GM23338 (cell line): ENCODE measurements around the gene KCNK16.

ENCODE experiments used
- CREB1 ChIP-seq: fragments of 250-450 bp; sonication (Bioruptor Pico); IDR thresholded peaks from 2 replicates; pipeline ENCODE4 v1.5.0; 2020; ENCODE audit warnings: low read depth, mild to moderate bottlenecking, moderate library complexity
- EZH2 ChIP-seq: fragments of 200-600 bp; sonication (generic); IDR thresholded peaks from one replicate; pipeline ENCODE4 v1.8.0; 2017; ENCODE audit warnings: antibody characterized with exemption, mild to moderate bottlenecking, low read depth; ENCODE audit not compliant: unreplicated experiment
- EZH2phosphoT487 ChIP-seq: fragments of 200-600 bp; sonication (generic); IDR thresholded peaks from one replicate; pipeline ENCODE4 v1.8.1; 2018; ENCODE audit warnings: antibody characterized with exemption; ENCODE audit not compliant: unreplicated experiment
- JUNB ChIP-seq: IDR thresholded peaks from one replicate; pipeline ENCODE4 v1.6.1; 2016; ENCODE audit warnings: antibody characterized with exemption; ENCODE audit not compliant: unreplicated experiment
- NANOG ChIP-seq: IDR thresholded peaks from 2 replicates; pipeline ENCODE4 v1.6.1; 2016; ENCODE audit warnings: antibody characterized with exemption, borderline replicate concordance
- POLR2AphosphoS5 ChIP-seq: IDR thresholded peaks from 2 replicates; pipeline ENCODE4 v1.6.1; 2016; ENCODE audit warnings: antibody characterized with exemption, low read depth
- STAT1 ChIP-seq: IDR thresholded peaks from one replicate; pipeline ENCODE4 v1.6.1; 2016; ENCODE audit warnings: antibody characterized with exemption; ENCODE audit not compliant: unreplicated experiment
- ZNF114 ChIP-seq: fragments of 250-450 bp; sonication (Bioruptor Pico); IDR thresholded peaks from 2 replicates; pipeline ENCODE4 v1.5.0; 2020; ENCODE audit warnings: mild to moderate bottlenecking, moderate library complexity
- TF ChIP-seq, protein P1 (sequence below), 2 experiments: fragments of 200-600 bp in 1 of 2; sonication (generic) in 1 of 2; conservative IDR thresholded peaks; 2 replicates each; pipeline versions ENCODE4 v1.5.1 to v1.6.1; 2016 to 2017; ENCODE audit warnings: antibody characterized with exemption in 2 of 2, low read depth in 2 of 2, mild to moderate bottlenecking in 2 of 2, moderate library complexity in 1 of 2
- TF ChIP-seq, protein P2 (sequence below): IDR thresholded peaks from one replicate; pipeline ENCODE4 v1.6.1; 2018; ENCODE audit warnings: antibody characterized with exemption; ENCODE audit not compliant: unreplicated experiment
- TF ChIP-seq, protein P3 (sequence below): IDR thresholded peaks from 2 replicates; pipeline ENCODE4 v1.6.1; 2016; ENCODE audit warnings: antibody characterized with exemption
- TF ChIP-seq, protein P4 (sequence below): fragments of 250-450 bp; sonication (Bioruptor Pico); IDR thresholded peaks from 2 replicates; pipeline ENCODE4 v1.5.0; 2020; ENCODE audit warnings: mild to moderate bottlenecking, moderate library complexity

DNA sequence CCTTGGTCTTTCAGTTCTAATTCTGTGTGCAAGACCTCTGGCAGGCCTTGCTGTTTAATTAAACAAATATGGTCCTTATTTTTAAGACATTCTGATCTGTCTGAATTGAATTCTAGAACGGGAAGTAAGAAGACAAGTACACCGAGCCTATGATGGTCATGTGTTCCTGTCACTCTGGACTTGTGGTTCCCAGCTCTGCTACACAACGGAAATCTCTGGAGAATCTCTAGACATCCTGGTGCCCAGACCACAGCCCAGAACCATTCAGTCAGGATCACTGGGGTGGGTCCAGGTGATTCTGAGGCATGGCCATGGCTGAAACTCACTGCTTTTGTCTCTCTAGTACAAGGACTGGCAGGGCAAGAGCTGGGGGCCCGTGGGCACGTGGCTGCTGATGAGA is 15.9 kb upstream of the KCNK16 start:
- TF ChIP-seq, protein P1, sequence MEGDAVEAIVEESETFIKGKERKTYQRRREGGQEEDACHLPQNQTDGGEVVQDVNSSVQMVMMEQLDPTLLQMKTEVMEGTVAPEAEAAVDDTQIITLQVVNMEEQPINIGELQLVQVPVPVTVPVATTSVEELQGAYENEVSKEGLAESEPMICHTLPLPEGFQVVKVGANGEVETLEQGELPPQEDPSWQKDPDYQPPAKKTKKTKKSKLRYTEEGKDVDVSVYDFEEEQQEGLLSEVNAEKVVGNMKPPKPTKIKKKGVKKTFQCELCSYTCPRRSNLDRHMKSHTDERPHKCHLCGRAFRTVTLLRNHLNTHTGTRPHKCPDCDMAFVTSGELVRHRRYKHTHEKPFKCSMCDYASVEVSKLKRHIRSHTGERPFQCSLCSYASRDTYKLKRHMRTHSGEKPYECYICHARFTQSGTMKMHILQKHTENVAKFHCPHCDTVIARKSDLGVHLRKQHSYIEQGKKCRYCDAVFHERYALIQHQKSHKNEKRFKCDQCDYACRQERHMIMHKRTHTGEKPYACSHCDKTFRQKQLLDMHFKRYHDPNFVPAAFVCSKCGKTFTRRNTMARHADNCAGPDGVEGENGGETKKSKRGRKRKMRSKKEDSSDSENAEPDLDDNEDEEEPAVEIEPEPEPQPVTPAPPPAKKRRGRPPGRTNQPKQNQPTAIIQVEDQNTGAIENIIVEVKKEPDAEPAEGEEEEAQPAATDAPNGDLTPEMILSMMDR (conservative IDR thresholded peaks at IDR 0.05; ENCODE audit: low read depth in 2 of 2) = no peak
- TF ChIP-seq EZH2 (no peak), JUNB (no peak), EZH2phosphoT487 (no peak), CREB1 (no peak), POLR2AphosphoS5 (no peak), ZNF114 (CRISPR knock-in tag) (no peak), NANOG (no peak), STAT1 (no peak)
- TF ChIP-seq, protein P2, sequence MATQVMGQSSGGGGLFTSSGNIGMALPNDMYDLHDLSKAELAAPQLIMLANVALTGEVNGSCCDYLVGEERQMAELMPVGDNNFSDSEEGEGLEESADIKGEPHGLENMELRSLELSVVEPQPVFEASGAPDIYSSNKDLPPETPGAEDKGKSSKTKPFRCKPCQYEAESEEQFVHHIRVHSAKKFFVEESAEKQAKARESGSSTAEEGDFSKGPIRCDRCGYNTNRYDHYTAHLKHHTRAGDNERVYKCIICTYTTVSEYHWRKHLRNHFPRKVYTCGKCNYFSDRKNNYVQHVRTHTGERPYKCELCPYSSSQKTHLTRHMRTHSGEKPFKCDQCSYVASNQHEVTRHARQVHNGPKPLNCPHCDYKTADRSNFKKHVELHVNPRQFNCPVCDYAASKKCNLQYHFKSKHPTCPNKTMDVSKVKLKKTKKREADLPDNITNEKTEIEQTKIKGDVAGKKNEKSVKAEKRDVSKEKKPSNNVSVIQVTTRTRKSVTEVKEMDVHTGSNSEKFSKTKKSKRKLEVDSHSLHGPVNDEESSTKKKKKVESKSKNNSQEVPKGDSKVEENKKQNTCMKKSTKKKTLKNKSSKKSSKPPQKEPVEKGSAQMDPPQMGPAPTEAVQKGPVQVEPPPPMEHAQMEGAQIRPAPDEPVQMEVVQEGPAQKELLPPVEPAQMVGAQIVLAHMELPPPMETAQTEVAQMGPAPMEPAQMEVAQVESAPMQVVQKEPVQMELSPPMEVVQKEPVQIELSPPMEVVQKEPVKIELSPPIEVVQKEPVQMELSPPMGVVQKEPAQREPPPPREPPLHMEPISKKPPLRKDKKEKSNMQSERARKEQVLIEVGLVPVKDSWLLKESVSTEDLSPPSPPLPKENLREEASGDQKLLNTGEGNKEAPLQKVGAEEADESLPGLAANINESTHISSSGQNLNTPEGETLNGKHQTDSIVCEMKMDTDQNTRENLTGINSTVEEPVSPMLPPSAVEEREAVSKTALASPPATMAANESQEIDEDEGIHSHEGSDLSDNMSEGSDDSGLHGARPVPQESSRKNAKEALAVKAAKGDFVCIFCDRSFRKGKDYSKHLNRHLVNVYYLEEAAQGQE = no peak
- TF ChIP-seq, protein P3, sequence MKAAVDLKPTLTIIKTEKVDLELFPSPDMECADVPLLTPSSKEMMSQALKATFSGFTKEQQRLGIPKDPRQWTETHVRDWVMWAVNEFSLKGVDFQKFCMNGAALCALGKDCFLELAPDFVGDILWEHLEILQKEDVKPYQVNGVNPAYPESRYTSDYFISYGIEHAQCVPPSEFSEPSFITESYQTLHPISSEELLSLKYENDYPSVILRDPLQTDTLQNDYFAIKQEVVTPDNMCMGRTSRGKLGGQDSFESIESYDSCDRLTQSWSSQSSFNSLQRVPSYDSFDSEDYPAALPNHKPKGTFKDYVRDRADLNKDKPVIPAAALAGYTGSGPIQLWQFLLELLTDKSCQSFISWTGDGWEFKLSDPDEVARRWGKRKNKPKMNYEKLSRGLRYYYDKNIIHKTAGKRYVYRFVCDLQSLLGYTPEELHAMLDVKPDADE = no peak
- TF ChIP-seq, protein P4, sequence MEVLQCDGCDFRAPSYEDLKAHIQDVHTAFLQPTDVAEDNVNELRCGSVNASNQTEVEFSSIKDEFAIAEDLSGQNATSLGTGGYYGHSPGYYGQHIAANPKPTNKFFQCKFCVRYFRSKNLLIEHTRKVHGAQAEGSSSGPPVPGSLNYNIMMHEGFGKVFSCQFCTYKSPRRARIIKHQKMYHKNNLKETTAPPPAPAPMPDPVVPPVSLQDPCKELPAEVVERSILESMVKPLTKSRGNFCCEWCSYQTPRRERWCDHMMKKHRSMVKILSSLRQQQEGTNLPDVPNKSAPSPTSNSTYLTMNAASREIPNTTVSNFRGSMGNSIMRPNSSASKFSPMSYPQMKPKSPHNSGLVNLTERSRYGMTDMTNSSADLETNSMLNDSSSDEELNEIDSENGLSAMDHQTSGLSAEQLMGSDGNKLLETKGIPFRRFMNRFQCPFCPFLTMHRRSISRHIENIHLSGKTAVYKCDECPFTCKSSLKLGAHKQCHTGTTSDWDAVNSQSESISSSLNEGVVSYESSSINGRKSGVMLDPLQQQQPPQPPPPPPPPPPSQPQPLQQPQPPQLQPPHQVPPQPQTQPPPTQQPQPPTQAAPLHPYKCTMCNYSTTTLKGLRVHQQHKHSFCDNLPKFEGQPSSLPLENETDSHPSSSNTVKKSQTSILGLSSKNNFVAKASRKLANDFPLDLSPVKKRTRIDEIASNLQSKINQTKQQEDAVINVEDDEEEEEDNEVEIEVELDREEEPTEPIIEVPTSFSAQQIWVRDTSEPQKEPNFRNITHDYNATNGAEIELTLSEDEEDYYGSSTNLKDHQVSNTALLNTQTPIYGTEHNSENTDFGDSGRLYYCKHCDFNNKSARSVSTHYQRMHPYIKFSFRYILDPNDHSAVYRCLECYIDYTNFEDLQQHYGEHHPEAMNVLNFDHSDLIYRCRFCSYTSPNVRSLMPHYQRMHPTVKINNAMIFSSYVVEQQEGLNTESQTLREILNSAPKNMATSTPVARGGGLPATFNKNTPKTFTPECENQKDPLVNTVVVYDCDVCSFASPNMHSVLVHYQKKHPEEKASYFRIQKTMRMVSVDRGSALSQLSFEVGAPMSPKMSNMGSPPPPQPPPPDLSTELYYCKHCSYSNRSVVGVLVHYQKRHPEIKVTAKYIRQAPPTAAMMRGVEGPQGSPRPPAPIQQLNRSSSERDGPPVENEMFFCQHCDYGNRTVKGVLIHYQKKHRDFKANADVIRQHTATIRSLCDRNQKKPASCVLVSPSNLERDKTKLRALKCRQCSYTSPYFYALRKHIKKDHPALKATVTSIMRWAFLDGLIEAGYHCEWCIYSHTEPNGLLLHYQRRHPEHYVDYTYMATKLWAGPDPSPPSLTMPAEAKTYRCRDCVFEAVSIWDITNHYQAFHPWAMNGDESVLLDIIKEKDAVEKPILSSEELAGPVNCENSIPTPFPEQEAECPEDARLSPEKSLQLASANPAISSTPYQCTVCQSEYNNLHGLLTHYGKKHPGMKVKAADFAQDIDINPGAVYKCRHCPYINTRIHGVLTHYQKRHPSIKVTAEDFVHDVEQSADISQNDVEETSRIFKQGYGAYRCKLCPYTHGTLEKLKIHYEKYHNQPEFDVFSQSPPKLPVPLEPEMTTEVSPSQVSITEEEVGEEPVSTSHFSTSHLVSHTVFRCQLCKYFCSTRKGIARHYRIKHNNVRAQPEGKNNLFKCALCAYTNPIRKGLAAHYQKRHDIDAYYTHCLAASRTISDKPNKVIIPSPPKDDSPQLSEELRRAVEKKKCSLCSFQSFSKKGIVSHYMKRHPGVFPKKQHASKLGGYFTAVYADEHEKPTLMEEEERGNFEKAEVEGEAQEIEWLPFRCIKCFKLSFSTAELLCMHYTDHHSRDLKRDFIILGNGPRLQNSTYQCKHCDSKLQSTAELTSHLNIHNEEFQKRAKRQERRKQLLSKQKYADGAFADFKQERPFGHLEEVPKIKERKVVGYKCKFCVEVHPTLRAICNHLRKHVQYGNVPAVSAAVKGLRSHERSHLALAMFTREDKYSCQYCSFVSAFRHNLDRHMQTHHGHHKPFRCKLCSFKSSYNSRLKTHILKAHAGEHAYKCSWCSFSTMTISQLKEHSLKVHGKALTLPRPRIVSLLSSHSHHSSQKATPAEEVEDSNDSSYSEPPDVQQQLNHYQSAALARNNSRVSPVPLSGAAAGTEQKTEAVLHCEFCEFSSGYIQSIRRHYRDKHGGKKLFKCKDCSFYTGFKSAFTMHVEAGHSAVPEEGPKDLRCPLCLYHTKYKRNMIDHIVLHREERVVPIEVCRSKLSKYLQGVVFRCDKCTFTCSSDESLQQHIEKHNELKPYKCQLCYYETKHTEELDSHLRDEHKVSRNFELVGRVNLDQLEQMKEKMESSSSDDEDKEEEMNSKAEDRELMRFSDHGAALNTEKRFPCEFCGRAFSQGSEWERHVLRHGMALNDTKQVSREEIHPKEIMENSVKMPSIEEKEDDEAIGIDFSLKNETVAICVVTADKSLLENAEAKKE (CRISPR knock-in tag) = no peak
